H1 (cell line): ENCODE measurements around the gene KCNK3. TPM values are rescaled to one million over a fixed set of nuclear protein-coding genes. Genes with fewer than 3 reads are reported as not detected.
A peak's percentile ranks its signal among the peaks of the same experiment; 100 is the strongest.

Experiments
- CTCF ChIA-PET: fragments of 300-600 bp; sonication (Branson Sonifier 250); formaldehyde crosslinking; loops from one replicate; lab custom pipeline; 2021; ENCODE audit not compliant: partially characterized antibody; lab: Charles Lee
- POLR2A ChIA-PET: fragments of 300-600 bp; sonication (Branson Sonifier 250); formaldehyde crosslinking; loops from one replicate; lab custom pipeline; 2021; ENCODE audit warnings: inconsistent platforms; ENCODE audit not compliant: partially characterized antibody; lab: Charles Lee
- DNase-seq, 2 experiments: peaks; one replicate each; pipeline versions ENCODE4 v3.0.0 to v3.0.0-alpha.2; 2010 to 2022; ENCODE audit warnings: low spot score in 2 of 2, low read depth in 1 of 2, mixed read lengths in 1 of 2
- FAIRE-seq: peaks from 2 replicates; lab custom pipeline; 2011; peaks lifted over from hg19 to GRCh38; lab: Jason Lieb, UNC
- H2AFZ ChIP-seq: 2 replicates; pipeline ENCODE4 v1.8.1; 2012; ENCODE audit warnings: low read length, inconsistent platforms
- H2AK5ac ChIP-seq: 2 replicates; pipeline ENCODE4 v1.6.1; 2013; ENCODE audit warnings: low read depth, low read length
- H2BK120ac ChIP-seq: replicated peaks from 2 replicates; pipeline ENCODE3; 2013; ENCODE audit warnings: low read depth, low read length, inconsistent platforms
- H2BK12ac ChIP-seq: 2 replicates; pipeline ENCODE4 v1.6.1; 2013; ENCODE audit warnings: low read depth, low read length
- H2BK15ac ChIP-seq: 2 replicates; pipeline ENCODE4 v1.6.1; 2013; ENCODE audit warnings: low read length
- H2BK20ac ChIP-seq: 2 replicates; pipeline ENCODE4 v1.6.1; 2013; ENCODE audit warnings: low read length
- H2BK5ac ChIP-seq: 2 replicates; pipeline ENCODE4 v1.6.1; 2013; ENCODE audit warnings: low read depth, low read length
- H3K14ac ChIP-seq: 2 replicates; pipeline ENCODE4 v1.6.1; 2013; ENCODE audit warnings: inconsistent platforms; ENCODE audit not compliant: insufficient read length
- H3K18ac ChIP-seq: 2 replicates; pipeline ENCODE4 v1.6.1; 2013; ENCODE audit warnings: low read length; ENCODE audit errors: extremely low read depth
- H3K23ac ChIP-seq: 2 replicates; pipeline ENCODE4 v1.6.1; 2013; ENCODE audit warnings: inconsistent platforms; ENCODE audit not compliant: insufficient read length
- H3K23me2 ChIP-seq: 2 replicates; pipeline ENCODE4 v1.6.1; 2013; ENCODE audit warnings: low read depth, low read length
- H3K27ac ChIP-seq: 2 replicates; pipeline ENCODE4 v1.6.1; 2011; ENCODE audit warnings: low read depth, low read length, inconsistent platforms
- H3K27me3 ChIP-seq, 4 experiments: replicated peaks in 1 of 4; 1 replicate in 1 of 4; 2 replicates in 3 of 4; pipeline versions ENCODE4 v1.6.1 to v1.8.1; 2011 to 2013; ENCODE audit warnings: low read length in 3 of 4, mild to moderate bottlenecking in 3 of 4, inconsistent platforms in 2 of 4, mixed read lengths in 2 of 4, moderate library complexity in 1 of 4; ENCODE audit not compliant: control insufficient read depth in 3 of 4, insufficient read depth in 3 of 4; ENCODE audit errors: extremely low read depth in 1 of 4
- H3K36me3 ChIP-seq, 4 experiments: 2 replicates each; pipeline versions ENCODE4 v1.6.1 to v1.8.1; 2011 to 2013; ENCODE audit warnings: mild to moderate bottlenecking in 4 of 4, low read length in 3 of 4, moderate library complexity in 2 of 4, control low read depth in 1 of 4, inconsistent platforms in 1 of 4; ENCODE audit not compliant: insufficient read depth in 4 of 4, control insufficient read depth in 2 of 4
- H3K4ac ChIP-seq: replicated peaks from 2 replicates; pipeline ENCODE3; 2013; ENCODE audit warnings: low read length, low read depth, mixed read lengths, inconsistent platforms; ENCODE audit not compliant: insufficient read length
- H3K4me1 ChIP-seq, 4 experiments: replicated peaks in 1 of 4; 1 replicate in 1 of 4; 2 replicates in 3 of 4; pipeline versions ENCODE4 v1.6.1 to v1.8.1; 2011 to 2013; ENCODE audit warnings: low read length in 3 of 4, inconsistent platforms in 2 of 4, mixed read lengths in 1 of 4; ENCODE audit not compliant: insufficient read depth in 4 of 4, control insufficient read depth in 3 of 4
- H3K4me2 ChIP-seq, 2 experiments: 2 replicates each; pipeline versions ENCODE4 v1.6.1 to v1.8.1; 2011 to 2013; ENCODE audit warnings: low read depth in 2 of 2, low read length in 2 of 2, control low read depth in 1 of 2, inconsistent platforms in 1 of 2, mild to moderate bottlenecking in 1 of 2; ENCODE audit not compliant: insufficient read depth in 1 of 2
- H3K4me3 ChIP-seq, 4 experiments: fragments of 200-600, 300-600 bp in 1 of 4; sonication (generic), shearing (Covaris generic), sonication (Bioruptor Twin) in 1 of 4; 2 replicates each; pipeline versions ENCODE4 v1.5.1 to v1.8.1; 2011 to 2016; ENCODE audit warnings: low read length in 4 of 4, low read depth in 3 of 4, control low read depth in 2 of 4, inconsistent platforms in 2 of 4, mild to moderate bottlenecking in 2 of 4, mixed read lengths in 1 of 4, moderate library complexity in 1 of 4; ENCODE audit not compliant: insufficient read depth in 2 of 4; ENCODE audit errors: extremely low read depth in 1 of 4
- H3K56ac ChIP-seq: replicated peaks from 2 replicates; pipeline ENCODE3; 2013; ENCODE audit warnings: low read depth, mild to moderate bottlenecking, mixed read lengths, low read length, inconsistent platforms; ENCODE audit not compliant: insufficient read length
- H3K79me1 ChIP-seq: 2 replicates; pipeline ENCODE4 v1.6.1; 2013; ENCODE audit warnings: low read depth, low read length, control low read depth
- H3K79me2 ChIP-seq, 2 experiments: 2 replicates each; pipeline versions ENCODE4 v1.6.1 to v1.8.1; 2012 to 2013; ENCODE audit warnings: low read length in 2 of 2, mild to moderate bottlenecking in 2 of 2, inconsistent platforms in 1 of 2; ENCODE audit not compliant: insufficient read depth in 2 of 2, control insufficient read depth in 1 of 2
- H3K9ac ChIP-seq, 4 experiments: replicated peaks in 1 of 4; 1 replicate in 1 of 4; 2 replicates in 3 of 4; pipeline versions ENCODE4 v1.6.1 to v1.8.1; 2011 to 2013; ENCODE audit warnings: low read depth in 3 of 4, low read length in 3 of 4, control low read depth in 2 of 4, mild to moderate bottlenecking in 2 of 4, moderate library complexity in 2 of 4, inconsistent platforms in 1 of 4; ENCODE audit errors: extremely low read depth in 1 of 4
- H3K9me3 ChIP-seq, 2 experiments: 2 replicates each; pipeline versions ENCODE4 v1.6.1 to v1.8.1; 2012 to 2013; ENCODE audit warnings: mild to moderate bottlenecking in 2 of 2, moderate library complexity in 2 of 2, control low read depth in 1 of 2, inconsistent platforms in 1 of 2, low read depth in 1 of 2, low read length in 1 of 2, mixed read lengths in 1 of 2; ENCODE audit not compliant: insufficient read depth in 2 of 2
- H4K20me1 ChIP-seq, 2 experiments: replicated peaks in 1 of 2; 2 replicates each; pipeline versions ENCODE3 to v1.8.1; 2011 to 2013; ENCODE audit warnings: inconsistent platforms in 2 of 2, low read length in 2 of 2, mild to moderate bottlenecking in 1 of 2; ENCODE audit not compliant: insufficient read depth in 2 of 2, control insufficient read depth in 1 of 2
- H4K5ac ChIP-seq: 2 replicates; pipeline ENCODE4 v1.6.1; 2013; ENCODE audit warnings: low read length, low read depth, mixed read lengths, inconsistent platforms; ENCODE audit not compliant: insufficient read length
- H4K8ac ChIP-seq: 2 replicates; pipeline ENCODE4 v1.8.0; 2013; ENCODE audit warnings: mild to moderate bottlenecking, moderate library complexity, low read length, inconsistent platforms; ENCODE audit not compliant: insufficient read depth; ENCODE audit errors: extremely low read depth
- H4K91ac ChIP-seq: replicated peaks from 2 replicates; pipeline ENCODE3; 2013; ENCODE audit warnings: low read length, mixed read lengths, inconsistent platforms; ENCODE audit not compliant: insufficient read length
- ATF2 ChIP-seq: IDR thresholded peaks from 2 replicates; pipeline ENCODE4 v1.6.1; 2012; ENCODE audit warnings: low read length, inconsistent platforms
- BRCA1 ChIP-seq: IDR thresholded peaks from 2 replicates; pipeline ENCODE4 v1.6.1; 2012; ENCODE audit warnings: low read depth, low read length, improper control_type of control experiment
- CHD1 ChIP-seq: IDR thresholded peaks from 2 replicates; pipeline ENCODE4 v1.6.1; 2012; ENCODE audit warnings: low read depth, low read length, improper control_type of control experiment
- E2F6 ChIP-seq: IDR thresholded peaks from 2 replicates; pipeline ENCODE4 v1.6.1; 2012; ENCODE audit warnings: inconsistent platforms
- JUND ChIP-seq: IDR thresholded peaks from 2 replicates; pipeline ENCODE4 v1.6.1; 2011; ENCODE audit warnings: mild to moderate bottlenecking, improper control_type of control experiment, low read length
- POLR2AphosphoS5 ChIP-seq: IDR thresholded peaks from 2 replicates; pipeline ENCODE4 v1.6.1; 2011; ENCODE audit warnings: low read depth, low read length
- SAP30 ChIP-seq: fragments of 300-600 bp; sonication (generic); IDR thresholded peaks from 2 replicates; pipeline ENCODE4 v1.7.1; 2012; ENCODE audit warnings: low read length, moderate library complexity, mild to moderate bottlenecking, inconsistent platforms; ENCODE audit not compliant: insufficient read depth, insufficient replicate concordance
- SP1 ChIP-seq: IDR thresholded peaks from 2 replicates; pipeline ENCODE4 v1.6.1; 2011; ENCODE audit warnings: low read depth, low read length
- TAF7 ChIP-seq: optimal IDR thresholded peaks from 2 replicates; pipeline ENCODE3; 2011; ENCODE audit warnings: low read depth, mild to moderate bottlenecking, inconsistent platforms, low read length, moderate library complexity, borderline replicate concordance
- TCF12 ChIP-seq: IDR thresholded peaks from 2 replicates; pipeline ENCODE4 v1.6.1; 2011; ENCODE audit warnings: low read depth, mild to moderate bottlenecking, low read length
- TEAD4 ChIP-seq: IDR thresholded peaks from 2 replicates; pipeline ENCODE4 v1.6.1; 2012; ENCODE audit warnings: low read depth, low read length, inconsistent platforms, mixed read lengths
- WGBS, 2 experiments: shearing (Covaris generic) in 1 of 2; methylation state at CpG; one replicate each; pipeline versions ENCODE4 v1.1.6 to v1.1.7; 2013 to 2015; ENCODE audit warnings: low lambda C conversion rate in 2 of 2, mixed read lengths in 2 of 2, inconsistent platforms in 1 of 2, low coverage in 1 of 2, missing lambda C conversion rate in 1 of 2; ENCODE audit not compliant: insufficient replicate concordance in 2 of 2, insufficient coverage in 1 of 2, insufficient read length in 1 of 2; ENCODE audit errors: extremely low coverage in 1 of 2, missing lambda C conversion rate in 1 of 2; 5-methylcytosine and 5-hydroxymethylcytosine counted together
- polyA plus RNA-seq, 7 experiments: library from polyadenylated mRNA; depleted of rRNA in 3 of 7; stranded (reverse) in 5 of 7; unstranded in 2 of 7; fragments of >200 nt in 5 of 7; fragments of 200-250 nt in 2 of 7; gene quantifications; 1 replicate in 5 of 7; 2 replicates in 1 of 7; 4 replicates in 1 of 7; pipeline versions ENCODE4 v1.2.1 to v1.2.3, GENCODE V29; 2011 to 2013; ENCODE audit warnings: missing spikeins in 2 of 7, mixed read lengths in 2 of 7
- total RNA-seq: library from RNA; stranded (reverse); fragmentation: NEBNext Ultra II Directional; extraction: Animal tissue kit (Norgen Biotek cat#: 25700); gene quantifications from 2 replicates; pipeline ENCODE4 v1.2.1, GENCODE V29; 2021

Gene KCNK3
- total and polyA plus RNA-seq, 2 of the 8 experiments (the other 6 are each of a cell fraction or from before 2014, with no cell fraction given) = 0.29 to 0.30 TPM

GRCh38 chr2:26691161-26691560 is 1.4 kb upstream of the KCNK3 start:
- FAIRE-seq = no peak
- no peak overlapping the region for H3K56ac ChIP-seq
- TF ChIP-seq TEAD4 (no peak), CHD1 (no peak), POLR2AphosphoS5 (no peak), TCF12 (no peak), E2F6 (no peak), TAF7 (no peak), SP1 (no peak), JUND (no peak), BRCA1 (no peak), SAP30 (no peak), ATF2 (no peak)
- H2BK120ac ChIP-seq = no peak overlapping the region
- 0 out of 2 replicates have a peak overlapping the region, but pooled peaks have one; percentile 2 for H2BK5ac ChIP-seq
- DNase-seq = no peak
- ChIA-PET POLR2A (no interaction called here), CTCF (interaction anchor here (0.9 to 2.5 kb wide), 6 partner anchors 17 to 85 kb away, joined by 3 to 9 read pairs (median 4); no protein-coding TSS in a partner anchor)
- H3K23me2 ChIP-seq = peaks cover 13% of the 10 kb centered on the region; the same call in 1 of the 2 replicates
- no peak overlapping the region; a peak in 1 of 4 replicates for H3K4me2 ChIP-seq
- no peak overlapping the region for H4K8ac ChIP-seq
- no peak overlapping the region for H3K27ac ChIP-seq
- H2AFZ ChIP-seq = no peak overlapping the region
- no peak overlapping the region for H4K5ac ChIP-seq
- no peak overlapping the region for H3K14ac ChIP-seq
- no peak overlapping the region for H2BK12ac ChIP-seq
- no peak overlapping the region for H3K4me3 ChIP-seq
- no peaks in the 10 kb centered on the region for H3K36me3 ChIP-seq
- H4K91ac ChIP-seq = no peak overlapping the region
- H3K4ac ChIP-seq = no peak overlapping the region
- H2AK5ac ChIP-seq = no peak overlapping the region
- no peaks in the 10 kb centered on the region for H3K79me1 ChIP-seq
- no peaks in the 10 kb centered on the region for H3K9me3 ChIP-seq
- peaks cover 25 to 42% (median 41%) of the 10 kb centered on the region in 4 experiments for H3K27me3 ChIP-seq
- peaks cover 0 to 9% of the 10 kb centered on the region in 2 experiments for H4K20me1 ChIP-seq
- H3K9ac ChIP-seq = no peak overlapping the region
- peaks cover 0 to 16% (median 11%) of the 10 kb centered on the region in 4 experiments; a peak in 6 of 7 replicates for H3K4me1 ChIP-seq
- H2BK20ac ChIP-seq = no peak overlapping the region
- no peak overlapping the region for H3K18ac ChIP-seq
- WGBS, 2 experiments = 72% methylated on average over 3 of the region's 3 CpGs; no CpG with 5 or more reads in 1 of the 2 experiments
- H3K23ac ChIP-seq = no peak overlapping the region
- H3K79me2 ChIP-seq = no peaks in the 10 kb centered on the region
- H2BK15ac ChIP-seq = no peak overlapping the region
